Measurements from ENCODE around the gene NEUROG3. TPM values are rescaled to one million over a fixed set of nuclear protein-coding genes. Genes with fewer than 3 reads are reported as not detected.

Gene NEUROG3
- total RNA-seq, 2 experiments from 2014 or later = not detected

- CTCF ChIA-PET = interaction anchor here (1.0 kb wide), 1 partner anchor 12 kb away, joined by 3 read pairs; no protein-coding TSS in a partner anchor
- no peaks in the 10 kb centered on the region for H3K36me3 Mint-ChIP-seq
- no peaks in the 10 kb centered on the region for H3K9me3 Mint-ChIP-seq (ENCODE audit: low read depth)
- ATAC-seq = no peak
- no peak overlapping the region for H3K4me3 Mint-ChIP-seq
- no peak for DNase-seq
- H3K27ac Mint-ChIP-seq = no peak overlapping the region
- H3K27me3 Mint-ChIP-seq = peaks cover 72% of the 10 kb centered on the region
- H3K4me1 Mint-ChIP-seq = peaks cover 5% of the 10 kb centered on the region
These were observed 6.3 kb upstream of the NEUROG3 start for GRCh38 chr10:69579464-69580060.

- H3K27me3 Mint-ChIP-seq = peaks cover 82% of the 10 kb centered on the region
- ATAC-seq (no peak), DNase-seq (no peak)
- no peaks in the 10 kb centered on the region for H3K36me3 Mint-ChIP-seq
- peaks cover 11% of the 10 kb centered on the region for H3K4me1 Mint-ChIP-seq
- H3K27ac Mint-ChIP-seq = no peak overlapping the region
- H3K9me3 Mint-ChIP-seq (ENCODE audit: low read depth) = no peaks in the 10 kb centered on the region
- CTCF ChIA-PET = no interaction called here
- H3K4me3 Mint-ChIP-seq = no peak overlapping the region
These were observed 5.3 kb upstream of the NEUROG3 start for GRCh38 chr10:69578508-69578991.

GRCh38 chr10:69577268-69578232 is 4.3 kb upstream of the NEUROG3 start:
- CTCF ChIA-PET = no interaction called here
- no peak for ATAC-seq
- peaks cover 16% of the 10 kb centered on the region for H3K4me1 Mint-ChIP-seq

GRCh38 chr10:69576334-69577011 is 3.3 kb upstream of the NEUROG3 start:
- Mint-ChIP-seq H3K4me3 (no peak overlapping the region), H3K27ac (no peak overlapping the region), H3K9me3 (ENCODE audit: low read depth) (no peaks in the 10 kb centered on the region), H3K4me1 (peaks cover 20% of the 10 kb centered on the region), H3K36me3 (no peaks in the 10 kb centered on the region), H3K27me3 (peaks cover 96% of the 10 kb centered on the region)
- ATAC-seq (no peak), DNase-seq (no peak)
- CTCF ChIA-PET = no interaction called here

More at GRCh38 chr10:69577268-69578232, 4.3 kb upstream of the NEUROG3 start:
- H3K36me3 Mint-ChIP-seq = no peaks in the 10 kb centered on the region
- no peak overlapping the region for H3K27ac Mint-ChIP-seq
- DNase-seq = no peak
- no peak overlapping the region for H3K4me3 Mint-ChIP-seq
- no peaks in the 10 kb centered on the region for H3K9me3 Mint-ChIP-seq (ENCODE audit: low read depth)
- peaks cover 89% of the 10 kb centered on the region for H3K27me3 Mint-ChIP-seq

- Mint-ChIP-seq H3K27ac (no peak overlapping the region), H3K27me3 (peaks cover 96% of the 10 kb centered on the region), H3K4me1 (peaks cover 20% of the 10 kb centered on the region), H3K36me3 (no peaks in the 10 kb centered on the region), H3K9me3 (ENCODE audit: low read depth) (no peaks in the 10 kb centered on the region), H3K4me3 (no peak overlapping the region)
- DNase-seq = no peak
- ATAC-seq = no peak
- CTCF ChIA-PET = no interaction called here
These were observed 2.0 kb upstream of the NEUROG3 start for GRCh38 chr10:69575164-69575722.

- Mint-ChIP-seq H3K27me3 (peaks cover 96% of the 10 kb centered on the region), H3K36me3 (no peaks in the 10 kb centered on the region), H3K27ac (no peak overlapping the region), H3K4me1 (peaks cover 20% of the 10 kb centered on the region), H3K9me3 (ENCODE audit: low read depth) (no peaks in the 10 kb centered on the region), H3K4me3 (no peak overlapping the region)
- DNase-seq = no peak
- ATAC-seq = no peak
- CTCF ChIA-PET = interaction anchor here (1.0 kb wide), 1 partner anchor 55 kb away, joined by 3 read pairs; no protein-coding TSS in a partner anchor
These were observed 1.4 kb upstream of the NEUROG3 start for GRCh38 chr10:69574571-69574978.

- DNase-seq = peak; percentile 54
- Mint-ChIP-seq H3K4me1 (peaks cover 20% of the 10 kb centered on the region), H3K27ac (peak overlapping the region; percentile 8), H3K4me3 (peak overlapping the region; percentile 67), H3K36me3 (no peaks in the 10 kb centered on the region), H3K9me3 (ENCODE audit: low read depth) (no peaks in the 10 kb centered on the region), H3K27me3 (peaks cover 96% of the 10 kb centered on the region)
- CTCF ChIA-PET = interaction anchor here (0.9 to 1.1 kb wide), 2 partner anchors 57 to 59 kb away, joined by 3 to 5 read pairs; no protein-coding TSS in a partner anchor
- ATAC-seq = peak; percentile 51
These were observed 815 bp downstream of the NEUROG3 start for GRCh38 chr10:69572159-69573055.

GRCh38 chr10:69571618-69572158 is 1.5 kb downstream of the NEUROG3 start:
- Mint-ChIP-seq H3K36me3 (no peaks in the 10 kb centered on the region), H3K27me3 (peaks cover 95% of the 10 kb centered on the region), H3K4me3 (peak overlapping the region; percentile 7), H3K4me1 (peaks cover 20% of the 10 kb centered on the region), H3K9me3 (ENCODE audit: low read depth) (no peaks in the 10 kb centered on the region), H3K27ac (peak overlapping the region; percentile 34)
- ATAC-seq = no peak
- CTCF ChIA-PET = no interaction called here
- DNase-seq = peak; percentile 37

- Mint-ChIP-seq H3K36me3 (no peaks in the 10 kb centered on the region), H3K4me3 (no peak overlapping the region), H3K9me3 (ENCODE audit: low read depth) (no peaks in the 10 kb centered on the region), H3K4me1 (peaks cover 20% of the 10 kb centered on the region), H3K27me3 (peaks cover 93% of the 10 kb centered on the region), H3K27ac (no peak overlapping the region)
- DNase-seq (no peak), ATAC-seq (no peak)
- CTCF ChIA-PET = no interaction called here
These were observed 3.0 kb downstream of the NEUROG3 start for GRCh38 chr10:69570050-69570816.

- peaks cover 14% of the 10 kb centered on the region for H3K4me1 Mint-ChIP-seq
- H3K9me3 Mint-ChIP-seq (ENCODE audit: low read depth) = no peaks in the 10 kb centered on the region
- H3K4me3 Mint-ChIP-seq = no peak overlapping the region
- peaks cover 90% of the 10 kb centered on the region for H3K27me3 Mint-ChIP-seq
- CTCF ChIA-PET = no interaction called here
- H3K27ac Mint-ChIP-seq = no peak overlapping the region
- no peak for ATAC-seq
- no peaks in the 10 kb centered on the region for H3K36me3 Mint-ChIP-seq
- no peak for DNase-seq
These were observed 3.8 kb downstream of the NEUROG3 start for GRCh38 chr10:69569396-69569934.
